HG03135 (cell line): ENCODE data around the gene ADTRP.

Experiments used
- ATAC-seq: cut with Tn5 transposase; IDR thresholded peaks from one replicate; pipeline ENCODE4 v1.9.1; 2021; ENCODE audit warnings: mild to moderate bottlenecking, moderate library complexity; ENCODE audit not compliant: unreplicated experiment

Gene ADTRP

GRCh38 chr6:11727998-11728961 is 50.3 kb downstream of the ADTRP start:
- ATAC-seq: no peak

DNA sequence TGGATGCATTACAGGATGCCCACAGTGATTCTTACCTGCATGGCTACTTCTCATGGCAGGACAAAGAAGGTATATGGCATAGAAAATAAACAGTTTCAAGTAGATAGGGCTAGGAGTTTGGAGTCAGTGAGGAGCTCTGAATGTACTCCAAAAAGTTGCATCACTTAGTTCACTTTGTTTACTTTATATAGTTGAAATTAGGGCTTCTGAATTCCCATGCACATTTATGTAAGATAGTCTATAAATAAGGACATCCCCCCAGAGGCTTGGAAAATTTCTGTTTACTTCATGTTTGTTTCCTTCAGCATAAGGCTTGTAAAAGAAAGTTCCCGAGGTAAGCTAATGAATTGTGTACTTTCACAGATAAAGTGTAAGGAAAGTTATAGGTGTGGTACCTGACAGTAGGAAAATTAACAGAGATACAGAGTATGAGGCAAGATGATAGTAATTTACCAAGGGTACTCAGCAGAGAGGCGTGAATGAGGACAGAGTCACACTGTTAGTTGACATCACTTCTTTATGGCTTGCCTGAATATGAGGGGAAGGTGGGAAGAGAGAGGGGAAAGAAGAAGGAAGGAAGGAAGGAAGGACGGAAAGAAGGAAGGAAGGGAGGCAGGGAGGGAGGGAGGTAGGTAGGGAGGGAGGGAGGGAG is 51.1 kb downstream of the ADTRP start:
- ATAC-seq: no peak

GRCh38 chr6:11724286-11724685 is 54.3 kb downstream of the ADTRP start:
- no peak for ATAC-seq

GRCh38 chr6:11722805-11723631 is 55.6 kb downstream of the ADTRP start:
- ATAC-seq: no peak

- no peak for ATAC-seq
Observed at GRCh38 chr6:11722220-11722619, 56.4 kb downstream of the ADTRP start.

GRCh38 chr6:11718463-11718862 is 60.1 kb downstream of the ADTRP start:
- no peak for ATAC-seq

DNA sequence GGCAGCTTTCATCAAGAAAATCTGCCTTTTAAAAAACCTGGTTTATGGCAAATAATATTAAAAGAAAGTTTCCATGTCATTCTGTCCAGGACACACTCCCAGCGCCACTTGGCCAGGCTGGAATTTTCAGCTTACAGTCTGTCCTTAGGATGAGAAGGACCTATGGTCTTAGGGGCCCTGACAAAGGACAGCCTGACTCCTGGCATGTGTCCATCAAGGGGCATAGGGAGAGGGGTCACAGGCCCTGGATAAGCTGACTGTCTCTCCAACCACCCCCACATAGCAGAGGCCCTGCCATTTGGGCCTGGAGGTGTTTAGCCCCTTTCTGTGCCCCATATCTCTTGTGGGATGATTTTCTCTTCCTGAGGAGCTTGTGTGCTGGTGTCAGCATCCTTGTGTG is 60.6 kb downstream of the ADTRP start:
- no peak for ATAC-seq

DNA sequence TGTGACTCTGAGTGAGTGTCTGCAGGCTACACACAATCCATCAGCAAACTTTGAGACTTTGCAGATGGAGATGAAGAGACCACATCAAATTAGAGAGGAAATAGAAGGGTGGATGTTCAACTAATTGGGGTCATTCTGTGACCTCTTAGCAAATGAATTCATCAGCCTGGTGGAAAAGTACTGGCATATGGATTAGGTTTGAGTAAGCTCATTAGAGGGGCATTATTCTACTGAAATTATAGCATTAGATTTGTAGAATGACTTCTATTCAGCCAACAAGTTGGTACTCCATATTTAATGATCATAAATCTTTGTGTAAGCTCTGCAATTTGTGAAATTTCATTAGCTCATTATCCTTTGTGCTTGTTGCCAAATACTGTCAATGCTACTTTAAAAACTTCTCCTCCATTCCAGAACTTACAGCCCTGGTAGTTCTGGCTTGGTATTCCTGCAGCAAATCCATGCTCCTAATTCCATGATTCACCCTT is 63.8 kb downstream of the ADTRP start:
- no peak for ATAC-seq

GRCh38 chr6:11714116-11714797 is 64.3 kb downstream of the ADTRP start:
- no peak for ATAC-seq

DNA sequence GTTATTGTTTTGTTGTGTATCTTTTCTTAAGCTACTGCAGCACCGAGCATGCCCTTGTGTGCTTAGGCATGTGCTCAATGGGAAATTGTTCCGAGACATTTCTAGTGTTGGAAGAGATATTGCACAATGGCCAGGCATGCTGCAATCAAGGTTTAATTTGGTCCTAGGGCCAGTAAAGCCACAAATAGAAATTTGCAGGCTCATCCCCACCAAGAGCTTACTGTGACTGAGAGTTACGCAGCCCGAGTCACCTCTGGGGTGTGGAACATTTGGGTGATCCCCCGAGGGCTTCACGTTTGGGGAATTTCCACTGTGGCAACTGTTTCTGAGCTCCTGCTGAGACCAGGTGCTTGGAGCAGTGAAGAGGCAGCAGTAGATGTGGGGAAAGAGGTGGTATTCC is 65.8 kb downstream of the ADTRP start:
- ATAC-seq: no peak

- ATAC-seq: no peak
Observed at GRCh38 chr6:11711984-11712711, 66.5 kb downstream of the ADTRP start.

- no peak for ATAC-seq
Observed at GRCh38 chr6:11711003-11711983, 67.3 kb downstream of the ADTRP start.

DNA sequence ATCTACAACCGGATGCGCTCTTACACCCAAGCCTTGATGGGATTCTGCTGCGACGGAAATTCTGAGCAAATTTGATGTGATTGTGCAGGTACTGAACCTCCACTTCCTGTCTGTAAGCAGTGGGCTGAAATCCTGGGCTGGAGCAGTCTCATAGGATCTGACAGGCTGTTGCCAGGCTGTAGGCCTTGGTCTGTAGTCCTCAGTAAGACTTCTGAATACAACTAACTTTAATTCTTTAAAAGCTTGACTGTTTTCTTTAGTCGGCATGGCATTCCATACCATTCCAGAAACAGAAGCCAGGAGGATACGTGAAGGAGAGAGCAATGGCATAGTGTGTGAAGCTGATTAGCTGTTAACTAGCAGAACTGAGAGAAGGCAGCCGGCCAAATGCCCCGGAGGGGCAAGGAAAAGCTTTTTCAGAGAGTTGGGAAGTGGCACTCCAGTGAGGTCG is 68.3 kb downstream of the ADTRP start:
- no peak for ATAC-seq

DNA sequence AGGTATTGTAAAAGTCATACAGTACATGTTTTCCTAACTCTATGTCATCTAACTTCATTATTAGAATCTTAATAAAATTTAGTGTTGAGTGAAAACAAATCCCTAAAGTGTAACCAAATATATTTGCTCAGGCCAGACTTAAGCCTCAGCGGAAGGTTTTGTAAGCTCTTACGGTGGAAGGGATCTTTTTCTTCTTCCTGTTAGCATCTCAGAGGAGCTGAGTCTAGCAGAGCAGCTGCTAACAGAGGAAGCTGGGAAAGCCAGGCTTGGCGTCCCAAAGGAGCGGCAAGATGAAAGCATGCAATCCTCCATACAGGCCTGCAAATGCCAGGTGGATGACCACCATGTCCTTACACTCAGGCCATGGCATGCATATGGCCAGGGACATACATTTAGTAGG is 72.4 kb downstream of the ADTRP start:
- no peak for ATAC-seq

DNA sequence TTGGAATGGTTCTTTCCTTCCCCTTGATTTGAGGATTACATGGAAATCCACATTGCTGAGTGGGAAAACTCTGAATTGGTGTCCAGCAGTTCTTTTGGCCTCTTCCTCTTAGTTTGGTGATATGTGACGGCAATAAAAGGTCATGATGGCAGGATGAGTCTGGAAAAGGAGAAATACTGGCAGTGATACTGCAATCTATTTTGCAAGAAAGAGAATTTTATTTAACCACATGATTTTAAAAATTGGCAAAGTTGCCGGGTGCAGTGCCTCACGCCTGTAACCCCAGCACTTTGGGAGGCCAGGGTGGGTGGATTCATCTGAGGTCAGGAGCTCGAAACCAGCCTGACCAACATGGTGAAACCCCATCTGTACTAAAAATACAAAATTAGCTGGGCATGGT is 73.1 kb downstream of the ADTRP start:
- ATAC-seq: no peak

DNA sequence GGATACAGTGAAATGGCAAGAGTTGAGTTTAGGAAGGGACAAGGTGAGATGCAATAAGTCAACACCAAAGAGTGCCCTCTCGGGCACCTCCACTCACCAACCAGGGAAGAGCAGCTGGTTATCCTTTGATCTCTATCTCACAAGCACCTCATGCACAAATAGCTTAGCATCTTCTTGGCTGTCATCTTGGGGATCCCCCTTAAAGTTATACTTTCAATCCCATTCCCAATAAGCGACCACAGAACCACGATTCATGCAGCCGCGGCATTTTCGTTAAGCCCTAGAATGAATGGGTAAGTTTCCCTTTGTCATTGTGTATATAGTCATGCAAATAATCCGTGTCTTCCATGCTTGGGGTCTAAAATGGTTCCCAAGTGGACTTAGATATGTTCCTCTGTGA is 73.5 kb downstream of the ADTRP start:
- ATAC-seq: no peak

- ATAC-seq: no peak
Observed at GRCh38 chr6:11703725-11704124, 74.9 kb downstream of the ADTRP start.

DNA sequence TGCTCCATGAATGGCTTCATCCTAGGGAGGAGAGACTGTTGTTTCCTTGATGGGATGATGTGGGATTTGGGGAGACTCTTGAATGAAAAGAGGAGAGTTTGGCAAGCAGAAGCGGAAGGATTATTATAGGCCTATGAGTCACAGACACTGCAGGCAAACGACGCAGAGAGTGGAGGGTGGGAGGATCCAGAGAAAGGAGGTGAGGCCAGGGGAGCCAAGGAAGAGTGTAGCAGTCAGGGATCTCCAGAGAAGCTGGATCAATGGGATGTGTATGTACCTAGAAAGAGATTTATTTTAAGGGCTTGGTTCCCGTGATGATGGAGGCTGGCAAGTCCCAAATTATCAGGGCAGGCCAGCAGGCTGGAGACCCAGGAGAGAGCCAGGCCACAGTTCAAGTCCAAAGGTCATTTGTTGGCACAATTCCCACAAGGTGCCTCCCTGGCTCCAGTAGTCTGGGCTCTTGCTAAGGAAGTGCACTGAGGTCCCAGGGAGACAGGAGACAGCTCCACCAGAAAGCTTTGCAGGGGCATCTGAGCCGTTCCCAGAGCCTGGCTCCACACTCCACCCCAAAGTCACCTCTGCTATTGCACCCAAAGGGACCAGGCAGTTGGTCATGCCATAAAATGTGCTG is 76.0 kb downstream of the ADTRP start:
- ATAC-seq: no peak
